Measurements from ENCODE around the gene ZBTB14. TPM values are rescaled to one million over a fixed set of nuclear protein-coding genes. Genes with fewer than 3 reads are reported as not detected.

ZBTB14 gene
- total RNA-seq, 1 experiment from 2014 or later: 8.2 TPM

DNA sequence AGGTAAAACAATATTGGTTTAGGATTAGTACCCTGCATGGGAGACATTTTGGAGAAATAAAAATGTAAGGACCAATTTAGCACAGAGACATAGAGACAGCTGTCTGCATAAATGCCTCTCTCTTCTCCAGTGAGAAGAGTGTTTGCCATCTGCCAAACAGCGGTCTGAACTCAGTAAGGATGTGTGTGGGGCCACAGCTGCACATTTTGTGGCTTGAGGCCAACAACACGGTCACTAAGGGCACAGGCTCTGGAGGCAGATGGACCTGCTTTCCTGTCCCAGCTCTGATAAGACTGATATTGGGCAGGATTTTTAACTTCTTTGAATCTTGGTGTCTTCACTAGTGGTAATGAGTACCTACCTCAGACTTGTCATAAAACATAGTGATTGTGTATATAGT, 10.2 kb downstream of the ZBTB14 start:
- Histone ChIP-seq H2AFZ (ENCODE audit: low read depth, low read length, poor library complexity, severe bottlenecking) (no peak overlapping the region), H3K9me3 (ENCODE audit: control insufficient read depth in 1 of 2, insufficient read depth in 1 of 2, low read depth in 1 of 2, low read length in 2 of 2) (no peaks in the 10 kb centered on the region), H3K9ac (ENCODE audit: low read length) (no peak overlapping the region), H3K36me3 (ENCODE audit: control insufficient read depth in 1 of 2, insufficient read depth in 2 of 2, low read length in 2 of 2) (no peaks in the 10 kb centered on the region), H3K9me2 (ENCODE audit: insufficient read depth) (no peaks in the 10 kb centered on the region), H3K4me2 (ENCODE audit: low read length) (no peak overlapping the region), H3K79me2 (ENCODE audit: insufficient read depth, low read length) (no peaks in the 10 kb centered on the region), H3K4me1 (ENCODE audit: control insufficient read depth in 1 of 2, insufficient read depth in 2 of 2, low read length in 2 of 2) (no peaks in the 10 kb centered on the region), H4K20me1 (ENCODE audit: insufficient read depth) (no peaks in the 10 kb centered on the region), H3K27ac (ENCODE audit: low read depth, low read length) (no peak overlapping the region), H3K4me3 (replicated peaks in 1 of 2; ENCODE audit: low read depth in 1 of 2, low read length in 2 of 2) (no peak overlapping the region), H3K27me3 (ENCODE audit: insufficient read depth, low read length) (no peaks in the 10 kb centered on the region)
- ATAC-seq (no peak), DNase-seq (ENCODE audit: low read depth, low spot score) (no peak)
- no TSS peak for BruUV-seq (replicated peaks)
- ChIA-PET POLR2A (no interaction called here), CTCF (no interaction called here), RAD21 (ENCODE audit: low non-redundant PET in 1 of 2, low total read pairs in 2 of 2, uncharacterized antibody in 2 of 2, unreplicated experiment in 2 of 2) (no interaction called here)
- intact Hi-C loops (cut with micrococcal nuclease): no loop called here
- TF ChIP-seq RAD21 (IDR thresholded peaks at IDR 0.05; ENCODE audit: low read depth): no peak
- no peak for TF ChIP-seq EZH2phosphoT487 (IDR thresholded peaks at IDR 0.05; ENCODE audit: borderline replicate concordance)
- TF ChIP-seq, protein P1, sequence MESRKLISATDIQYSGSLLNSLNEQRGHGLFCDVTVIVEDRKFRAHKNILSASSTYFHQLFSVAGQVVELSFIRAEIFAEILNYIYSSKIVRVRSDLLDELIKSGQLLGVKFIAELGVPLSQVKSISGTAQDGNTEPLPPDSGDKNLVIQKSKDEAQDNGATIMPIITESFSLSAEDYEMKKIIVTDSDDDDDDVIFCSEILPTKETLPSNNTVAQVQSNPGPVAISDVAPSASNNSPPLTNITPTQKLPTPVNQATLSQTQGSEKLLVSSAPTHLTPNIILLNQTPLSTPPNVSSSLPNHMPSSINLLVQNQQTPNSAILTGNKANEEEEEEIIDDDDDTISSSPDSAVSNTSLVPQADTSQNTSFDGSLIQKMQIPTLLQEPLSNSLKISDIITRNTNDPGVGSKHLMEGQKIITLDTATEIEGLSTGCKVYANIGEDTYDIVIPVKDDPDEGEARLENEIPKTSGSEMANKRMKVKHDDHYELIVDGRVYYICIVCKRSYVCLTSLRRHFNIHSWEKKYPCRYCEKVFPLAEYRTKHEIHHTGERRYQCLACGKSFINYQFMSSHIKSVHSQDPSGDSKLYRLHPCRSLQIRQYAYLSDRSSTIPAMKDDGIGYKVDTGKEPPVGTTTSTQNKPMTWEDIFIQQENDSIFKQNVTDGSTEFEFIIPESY (IDR thresholded peaks at IDR 0.05; ENCODE audit: extremely low read depth, insufficient replicate concordance, low read length): no peak
- no peak for TF ChIP-seq ZFX (IDR thresholded peaks at IDR 0.05)
- TF ChIP-seq TCF7L2 (IDR thresholded peaks at IDR 0.05; ENCODE audit: borderline replicate concordance, extremely low read depth, insufficient read depth, insufficient read length): no peak
- no peak for TF ChIP-seq SRF (IDR thresholded peaks at IDR 0.05; ENCODE audit: low read depth)
- TF ChIP-seq CBX3 (IDR thresholded peaks at IDR 0.05; ENCODE audit: low read depth): no peak
- TF ChIP-seq ZNF274 (IDR thresholded peaks at IDR 0.05; ENCODE audit: low read depth, low read length): no peak
- TF ChIP-seq JUND (IDR thresholded peaks at IDR 0.05): no peak
- no peak for TF ChIP-seq EZH2 (IDR thresholded peaks at IDR 0.05)
- TF ChIP-seq SIN3A (IDR thresholded peaks at IDR 0.05; ENCODE audit: low read depth): no peak
- TF ChIP-seq, protein P2, sequence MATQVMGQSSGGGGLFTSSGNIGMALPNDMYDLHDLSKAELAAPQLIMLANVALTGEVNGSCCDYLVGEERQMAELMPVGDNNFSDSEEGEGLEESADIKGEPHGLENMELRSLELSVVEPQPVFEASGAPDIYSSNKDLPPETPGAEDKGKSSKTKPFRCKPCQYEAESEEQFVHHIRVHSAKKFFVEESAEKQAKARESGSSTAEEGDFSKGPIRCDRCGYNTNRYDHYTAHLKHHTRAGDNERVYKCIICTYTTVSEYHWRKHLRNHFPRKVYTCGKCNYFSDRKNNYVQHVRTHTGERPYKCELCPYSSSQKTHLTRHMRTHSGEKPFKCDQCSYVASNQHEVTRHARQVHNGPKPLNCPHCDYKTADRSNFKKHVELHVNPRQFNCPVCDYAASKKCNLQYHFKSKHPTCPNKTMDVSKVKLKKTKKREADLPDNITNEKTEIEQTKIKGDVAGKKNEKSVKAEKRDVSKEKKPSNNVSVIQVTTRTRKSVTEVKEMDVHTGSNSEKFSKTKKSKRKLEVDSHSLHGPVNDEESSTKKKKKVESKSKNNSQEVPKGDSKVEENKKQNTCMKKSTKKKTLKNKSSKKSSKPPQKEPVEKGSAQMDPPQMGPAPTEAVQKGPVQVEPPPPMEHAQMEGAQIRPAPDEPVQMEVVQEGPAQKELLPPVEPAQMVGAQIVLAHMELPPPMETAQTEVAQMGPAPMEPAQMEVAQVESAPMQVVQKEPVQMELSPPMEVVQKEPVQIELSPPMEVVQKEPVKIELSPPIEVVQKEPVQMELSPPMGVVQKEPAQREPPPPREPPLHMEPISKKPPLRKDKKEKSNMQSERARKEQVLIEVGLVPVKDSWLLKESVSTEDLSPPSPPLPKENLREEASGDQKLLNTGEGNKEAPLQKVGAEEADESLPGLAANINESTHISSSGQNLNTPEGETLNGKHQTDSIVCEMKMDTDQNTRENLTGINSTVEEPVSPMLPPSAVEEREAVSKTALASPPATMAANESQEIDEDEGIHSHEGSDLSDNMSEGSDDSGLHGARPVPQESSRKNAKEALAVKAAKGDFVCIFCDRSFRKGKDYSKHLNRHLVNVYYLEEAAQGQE (IDR thresholded peaks at IDR 0.05; ENCODE audit: low read depth): no peak
- TF ChIP-seq ELF1 (IDR thresholded peaks at IDR 0.05; ENCODE audit: borderline replicate concordance, low read depth): no peak
- TF ChIP-seq, protein P3, sequence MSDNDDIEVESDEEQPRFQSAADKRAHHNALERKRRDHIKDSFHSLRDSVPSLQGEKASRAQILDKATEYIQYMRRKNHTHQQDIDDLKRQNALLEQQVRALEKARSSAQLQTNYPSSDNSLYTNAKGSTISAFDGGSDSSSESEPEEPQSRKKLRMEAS (IDR thresholded peaks at IDR 0.05): no peak
- no peak for TF ChIP-seq FOSL1 (IDR thresholded peaks at IDR 0.05; ENCODE audit: low read depth)
- no peak for TF ChIP-seq CEBPB (IDR thresholded peaks at IDR 0.05; ENCODE audit: low read depth)
- TF ChIP-seq, protein P4, sequence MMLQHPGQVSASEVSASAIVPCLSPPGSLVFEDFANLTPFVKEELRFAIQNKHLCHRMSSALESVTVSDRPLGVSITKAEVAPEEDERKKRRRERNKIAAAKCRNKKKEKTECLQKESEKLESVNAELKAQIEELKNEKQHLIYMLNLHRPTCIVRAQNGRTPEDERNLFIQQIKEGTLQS (IDR thresholded peaks at IDR 0.05): no peak
- no peak for TF ChIP-seq YY1 (IDR thresholded peaks at IDR 0.05; ENCODE audit: extremely low read depth, insufficient replicate concordance, low read depth, low read length)
- TF ChIP-seq EGR1 (IDR thresholded peaks at IDR 0.05; ENCODE audit: low read depth): no peak
- no peak for TF ChIP-seq POLR2A (IDR thresholded peaks at IDR 0.05; ENCODE audit: borderline replicate concordance, extremely low read depth, insufficient read depth, insufficient read length)
